HUES64 (cell line): ENCODE results near the gene KBTBD6.

Source experiments
- H3K27ac ChIP-seq: 2 replicates; pipeline ENCODE4 v1.7.0; 2013; ENCODE audit warnings: low read depth, low read length, inconsistent platforms
- H3K27me3 ChIP-seq: 2 replicates; pipeline ENCODE4 v1.6.1; 2013; ENCODE audit warnings: mild to moderate bottlenecking, low read length; ENCODE audit not compliant: insufficient read depth
- H3K36me3 ChIP-seq: 2 replicates; pipeline ENCODE4 v1.6.1; 2013; ENCODE audit warnings: mild to moderate bottlenecking, low read length; ENCODE audit not compliant: insufficient read depth
- H3K4me1 ChIP-seq: 2 replicates; pipeline ENCODE4 v1.6.1; 2013; ENCODE audit warnings: mild to moderate bottlenecking, low read length, moderate library complexity; ENCODE audit not compliant: insufficient read depth
- H3K4me3 ChIP-seq: 2 replicates; pipeline ENCODE4 v1.5.1; 2013; ENCODE audit warnings: mild to moderate bottlenecking, low read length, moderate library complexity
- H3K9ac ChIP-seq: 2 replicates; pipeline ENCODE4 v1.6.1; 2013; ENCODE audit warnings: mild to moderate bottlenecking, low read depth, low read length
- H3K9me3 ChIP-seq: 2 replicates; pipeline ENCODE4 v1.6.1; 2013; ENCODE audit warnings: low read depth, low read length; ENCODE audit not compliant: insufficient read depth
- WGBS: fragments of 150-250, 120-280 bp; methylation state at CpG from one replicate; pipeline ENCODE4 v1.1.7; 2013; ENCODE audit warnings: missing lambda C conversion rate; 5-methylcytosine and 5-hydroxymethylcytosine counted together

The KBTBD6 gene

DNA sequence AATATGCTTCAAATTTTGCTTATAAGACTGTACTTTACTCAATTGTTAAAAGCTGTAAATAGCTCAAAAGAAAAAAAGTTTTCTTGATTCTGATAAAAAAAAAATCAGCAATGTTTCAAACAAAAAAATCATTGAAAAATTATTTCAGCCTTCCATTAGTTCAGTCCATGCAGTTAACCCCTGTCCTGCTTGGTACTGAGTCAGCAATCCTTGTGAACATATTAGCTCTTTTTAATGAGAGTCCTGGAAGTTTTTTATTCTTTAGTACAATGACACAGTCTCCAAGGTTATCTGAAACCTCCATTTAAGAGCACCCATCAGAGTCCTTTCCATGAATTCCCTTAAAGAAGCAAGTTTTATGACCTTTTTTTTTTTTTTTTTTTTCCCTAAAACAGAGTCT is 21.4 kb upstream of the KBTBD6 start:
- Histone ChIP-seq H3K9ac (no peak overlapping the region), H3K27ac (no peak overlapping the region), H3K4me1 (peaks cover 31% of the 10 kb centered on the region), H3K27me3 (no peaks in the 10 kb centered on the region), H3K4me3 (no peak overlapping the region), H3K36me3 (peaks cover 6% of the 10 kb centered on the region), H3K9me3 (peaks cover 23% of the 10 kb centered on the region)

DNA sequence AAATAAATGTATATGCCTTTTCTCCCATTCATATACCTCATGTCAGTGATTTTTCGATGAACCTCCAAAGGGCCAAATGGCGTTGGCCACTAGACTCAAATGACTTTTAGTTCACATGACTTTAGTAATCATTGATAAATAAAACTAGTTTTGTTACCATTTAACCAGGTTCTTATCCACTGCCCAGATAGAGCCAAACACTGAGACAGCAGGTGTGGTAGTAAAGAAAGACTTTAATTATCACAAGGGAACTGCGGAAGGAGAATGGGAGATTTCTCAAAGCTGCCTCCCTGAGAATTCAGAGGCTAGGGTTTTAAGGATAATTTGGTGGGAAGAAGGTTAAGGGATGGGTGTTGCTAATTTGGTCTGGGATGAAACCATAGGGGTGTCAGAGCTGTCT is 19.4 kb upstream of the KBTBD6 start:
- peaks cover 42% of the 10 kb centered on the region for H3K9me3 ChIP-seq
- WGBS: 95% methylated on average over 3 of the region's 3 CpGs
- H3K36me3 ChIP-seq: peaks cover 17% of the 10 kb centered on the region
- H3K4me1 ChIP-seq: peaks cover 15% of the 10 kb centered on the region
- H3K4me3 ChIP-seq: no peak overlapping the region
- H3K27me3 ChIP-seq: no peaks in the 10 kb centered on the region
- no peak overlapping the region for H3K9ac ChIP-seq
- H3K27ac ChIP-seq: no peak overlapping the region

DNA sequence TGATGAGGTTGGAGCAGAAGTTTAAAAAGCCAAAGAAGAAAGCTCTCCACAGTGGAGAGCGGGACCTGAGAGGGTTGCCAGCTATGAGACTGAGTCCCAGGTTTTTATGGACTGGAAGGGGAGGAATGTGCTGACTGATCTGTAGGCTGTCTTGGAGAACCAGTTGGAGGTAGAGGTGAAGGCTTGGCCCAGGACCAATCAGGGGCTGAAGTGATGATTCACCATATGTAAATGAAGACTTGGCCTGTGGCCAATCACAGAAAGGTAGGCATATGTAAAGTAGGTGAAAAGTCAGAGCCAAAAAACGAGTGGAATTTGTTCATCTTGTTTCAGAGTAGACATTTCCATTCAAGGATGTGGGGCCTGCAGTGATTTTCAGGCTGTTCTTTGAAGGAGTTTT is 17.5 kb upstream of the KBTBD6 start:
- 82% methylated on average over 2 of the region's 2 CpGs for WGBS
- H3K27me3 ChIP-seq: no peaks in the 10 kb centered on the region
- no peak overlapping the region for H3K4me3 ChIP-seq
- H3K9me3 ChIP-seq: peaks cover 55% of the 10 kb centered on the region
- peaks cover 3% of the 10 kb centered on the region; the same call in 1 of the 2 replicates for H3K4me1 ChIP-seq
- H3K9ac ChIP-seq: no peak overlapping the region
- no peak overlapping the region for H3K27ac ChIP-seq
- H3K36me3 ChIP-seq: peaks cover 17% of the 10 kb centered on the region

DNA sequence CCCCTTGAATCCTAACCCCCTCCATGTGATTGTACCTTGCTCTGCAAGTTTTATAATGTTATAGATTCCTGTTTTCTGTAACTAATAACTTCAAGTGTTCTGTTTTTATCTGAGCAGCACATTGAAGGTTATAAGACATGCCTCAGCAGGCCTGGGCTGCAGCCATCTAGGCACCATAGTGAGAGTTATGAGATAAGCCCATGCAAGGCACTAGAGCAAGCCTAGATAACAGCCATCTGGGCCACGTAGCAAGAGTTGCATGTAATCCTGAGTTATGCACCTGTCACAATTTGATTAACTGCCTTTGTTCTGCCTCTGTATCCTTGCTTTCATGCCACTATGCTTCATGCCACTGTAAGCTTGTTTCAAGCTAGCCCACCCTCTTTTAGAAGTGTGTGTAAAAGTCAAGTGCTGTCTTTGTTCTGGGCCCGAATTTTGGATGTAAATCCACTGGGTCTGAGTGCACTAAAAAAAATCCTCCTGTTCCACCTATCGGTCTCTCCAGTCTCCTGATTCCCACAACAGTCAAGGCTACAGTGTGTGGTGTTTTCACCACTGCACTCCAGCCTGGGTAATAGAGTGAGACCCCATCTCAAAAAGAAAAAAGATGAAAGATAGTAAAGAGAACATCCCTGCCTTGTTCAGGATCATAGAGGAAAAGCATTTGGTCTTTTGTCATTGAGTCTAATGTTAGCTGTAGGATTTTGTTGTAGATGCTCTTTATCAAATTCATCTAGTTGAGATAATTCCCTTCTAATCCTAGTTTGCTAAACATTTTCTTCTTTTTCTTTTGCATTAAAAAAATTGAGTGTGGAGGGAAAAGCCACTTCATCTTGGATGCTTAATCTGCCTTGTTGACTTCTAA is 16.0 kb upstream of the KBTBD6 start:
- Histone ChIP-seq H3K36me3 (peaks cover 17% of the 10 kb centered on the region), H3K9ac (no peak overlapping the region), H3K27ac (no peak overlapping the region), H3K4me1 (peaks cover 2% of the 10 kb centered on the region; the same call in 1 of the 2 replicates), H3K27me3 (no peaks in the 10 kb centered on the region), H3K9me3 (peaks cover 55% of the 10 kb centered on the region), H3K4me3 (no peak overlapping the region)
- 89% methylated on average over 3 of the region's 3 CpGs for WGBS

DNA sequence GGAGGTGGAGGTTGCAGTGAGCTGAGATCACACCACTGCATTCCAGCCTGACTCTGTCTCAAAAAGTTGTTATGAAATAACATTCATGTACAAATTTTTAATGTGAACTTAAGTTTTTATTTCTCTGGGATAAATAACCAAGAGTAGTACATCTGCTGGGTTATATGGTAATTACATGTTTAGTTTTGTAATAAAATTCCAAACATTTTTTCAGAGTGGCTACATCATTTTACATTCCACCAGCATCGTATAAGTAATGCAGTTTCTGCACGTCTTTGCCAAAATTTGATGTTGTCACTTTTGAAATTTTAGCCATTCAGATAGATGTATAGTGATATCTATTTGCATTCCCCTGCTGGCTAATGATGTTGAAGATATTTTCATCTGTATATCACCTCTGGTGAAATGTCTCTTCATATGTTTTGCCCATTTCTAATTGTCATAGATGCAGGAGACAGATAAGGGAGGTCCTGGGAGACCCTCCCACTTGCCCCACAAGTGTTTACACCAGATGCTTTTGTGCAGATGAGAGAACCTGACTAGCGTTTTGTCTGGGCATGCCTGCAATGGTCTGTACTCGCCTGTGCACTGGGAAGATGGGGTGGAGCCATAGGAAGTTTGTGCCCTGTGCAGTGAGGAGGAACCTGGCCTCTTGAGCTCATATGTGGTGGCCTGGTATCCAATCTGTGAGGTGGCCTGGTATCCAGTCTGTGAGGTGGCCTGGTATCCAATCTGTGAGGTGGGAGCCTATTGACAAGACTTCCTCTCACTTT is 12.7 kb upstream of the KBTBD6 start:
- H3K27ac ChIP-seq: no peak overlapping the region
- no peaks in the 10 kb centered on the region for H3K4me1 ChIP-seq
- H3K4me3 ChIP-seq: no peak overlapping the region
- H3K9ac ChIP-seq: no peak overlapping the region
- WGBS: 95% methylated on average over 4 of the region's 4 CpGs
- H3K9me3 ChIP-seq: peaks cover 45% of the 10 kb centered on the region
- no peaks in the 10 kb centered on the region for H3K27me3 ChIP-seq
- peaks cover 17% of the 10 kb centered on the region for H3K36me3 ChIP-seq

DNA sequence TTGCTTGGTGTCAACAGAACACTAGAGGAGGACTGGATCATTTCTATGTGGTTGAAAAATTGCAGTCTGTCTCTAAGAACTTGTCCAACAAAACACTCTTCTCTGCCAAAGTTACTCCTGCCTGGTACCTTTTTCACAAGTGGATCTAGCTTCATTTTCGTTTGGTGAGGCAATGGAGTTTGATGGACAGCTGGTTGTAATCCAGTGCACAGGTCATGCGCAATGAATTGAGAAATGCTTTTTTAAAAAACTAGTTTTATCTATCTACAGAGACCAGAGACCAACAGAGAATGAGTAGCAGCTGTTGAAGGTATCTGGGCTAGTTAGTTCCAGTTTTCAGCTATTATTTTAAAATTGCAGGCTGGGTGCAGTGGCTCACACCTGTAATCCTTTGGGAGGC is 12.0 kb upstream of the KBTBD6 start:
- Histone ChIP-seq H3K9me3 (peaks cover 37% of the 10 kb centered on the region), H3K27me3 (no peaks in the 10 kb centered on the region), H3K36me3 (peaks cover 13% of the 10 kb centered on the region), H3K27ac (no peak overlapping the region), H3K4me1 (no peaks in the 10 kb centered on the region), H3K9ac (no peak overlapping the region), H3K4me3 (no peak overlapping the region)
- 88% methylated on average over 1 of the region's 2 CpGs for WGBS

DNA sequence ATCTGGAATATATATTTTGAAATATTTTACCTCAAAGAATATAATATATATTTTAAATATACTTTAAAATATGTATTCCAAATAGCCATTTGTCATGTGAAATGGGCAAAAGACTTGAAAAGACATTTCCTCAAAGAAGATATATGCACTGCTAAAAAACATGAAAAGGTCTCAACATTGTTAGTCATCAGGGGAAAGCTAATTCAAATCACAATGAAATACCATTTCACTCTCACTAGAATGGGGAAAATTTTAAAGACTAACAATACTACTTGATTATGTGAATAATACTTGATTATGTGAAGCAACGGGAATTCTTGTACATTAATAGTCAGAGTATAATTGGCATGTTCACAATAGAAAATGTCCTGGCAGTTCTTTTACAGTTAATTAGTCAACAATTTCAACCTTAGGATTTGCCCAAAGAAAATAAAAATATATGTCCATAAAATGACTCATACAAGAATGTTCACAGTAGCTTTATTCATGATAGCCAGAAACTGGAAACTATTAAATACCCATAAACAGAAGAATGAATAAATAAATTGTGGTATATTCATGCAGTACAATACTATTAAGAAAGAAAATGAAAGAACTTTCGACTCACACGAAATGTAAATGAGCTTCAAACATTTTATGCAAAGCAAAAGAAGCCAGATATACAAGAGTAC is 6.8 kb upstream of the KBTBD6 start:
- no CpG with 5 or more reads among the region's 3 CpGs for WGBS
- Histone ChIP-seq H3K9me3 (no peaks in the 10 kb centered on the region), H3K36me3 (no peaks in the 10 kb centered on the region), H3K27ac (no peak overlapping the region), H3K9ac (no peak overlapping the region), H3K4me1 (no peaks in the 10 kb centered on the region), H3K27me3 (no peaks in the 10 kb centered on the region), H3K4me3 (no peak overlapping the region)

DNA sequence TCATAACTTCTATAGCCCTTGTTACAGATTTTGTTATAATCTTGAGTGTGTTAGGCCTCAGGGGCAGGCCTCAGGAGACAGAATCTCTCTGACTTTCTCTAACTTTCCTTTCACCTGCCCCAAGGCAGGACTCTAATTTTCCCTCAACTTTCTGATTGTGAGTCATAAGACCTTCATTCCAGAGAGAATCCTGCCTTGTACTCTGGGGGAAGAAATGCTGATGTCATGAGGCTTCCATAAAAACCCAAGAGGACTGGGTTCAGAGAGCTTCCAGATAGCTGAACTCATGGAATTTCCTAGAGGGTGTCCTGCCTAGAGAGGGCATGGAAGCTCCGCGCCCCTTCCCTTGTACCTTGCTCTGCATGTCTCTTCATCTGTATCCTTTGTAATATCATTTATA is 5.3 kb upstream of the KBTBD6 start:
- no peaks in the 10 kb centered on the region for H3K36me3 ChIP-seq
- H3K4me3 ChIP-seq: no peak overlapping the region
- H3K27me3 ChIP-seq: no peaks in the 10 kb centered on the region
- H3K9me3 ChIP-seq: no peaks in the 10 kb centered on the region
- WGBS: 87% methylated on average over 2 of the region's 2 CpGs
- no peak overlapping the region for H3K9ac ChIP-seq
- no peak overlapping the region for H3K27ac ChIP-seq
- no peaks in the 10 kb centered on the region for H3K4me1 ChIP-seq

DNA sequence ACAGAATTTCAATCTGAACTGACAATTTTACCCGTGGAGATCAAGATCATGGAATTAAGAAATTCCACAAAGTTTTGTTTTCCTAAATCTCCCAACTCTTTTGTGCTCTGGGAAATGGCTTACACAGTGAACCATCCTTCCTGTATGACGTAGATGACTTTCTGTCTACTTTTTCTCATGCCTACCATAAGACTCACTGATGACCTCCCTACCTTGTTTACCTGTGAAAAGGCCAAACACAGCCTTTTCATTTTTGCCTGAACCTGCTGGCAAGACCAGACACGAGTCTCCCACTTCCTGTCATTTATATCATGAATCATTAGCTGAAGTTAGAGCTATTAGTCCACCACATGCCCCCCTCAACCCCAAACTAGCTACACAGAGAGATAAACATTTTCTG is 4.6 kb upstream of the KBTBD6 start:
- Histone ChIP-seq H3K36me3 (no peaks in the 10 kb centered on the region), H3K4me3 (no peak overlapping the region), H3K27me3 (no peaks in the 10 kb centered on the region), H3K4me1 (no peaks in the 10 kb centered on the region), H3K9ac (no peak overlapping the region), H3K27ac (no peak overlapping the region), H3K9me3 (no peaks in the 10 kb centered on the region)
- WGBS: 89% methylated on average over 3 of the region's 3 CpGs

DNA sequence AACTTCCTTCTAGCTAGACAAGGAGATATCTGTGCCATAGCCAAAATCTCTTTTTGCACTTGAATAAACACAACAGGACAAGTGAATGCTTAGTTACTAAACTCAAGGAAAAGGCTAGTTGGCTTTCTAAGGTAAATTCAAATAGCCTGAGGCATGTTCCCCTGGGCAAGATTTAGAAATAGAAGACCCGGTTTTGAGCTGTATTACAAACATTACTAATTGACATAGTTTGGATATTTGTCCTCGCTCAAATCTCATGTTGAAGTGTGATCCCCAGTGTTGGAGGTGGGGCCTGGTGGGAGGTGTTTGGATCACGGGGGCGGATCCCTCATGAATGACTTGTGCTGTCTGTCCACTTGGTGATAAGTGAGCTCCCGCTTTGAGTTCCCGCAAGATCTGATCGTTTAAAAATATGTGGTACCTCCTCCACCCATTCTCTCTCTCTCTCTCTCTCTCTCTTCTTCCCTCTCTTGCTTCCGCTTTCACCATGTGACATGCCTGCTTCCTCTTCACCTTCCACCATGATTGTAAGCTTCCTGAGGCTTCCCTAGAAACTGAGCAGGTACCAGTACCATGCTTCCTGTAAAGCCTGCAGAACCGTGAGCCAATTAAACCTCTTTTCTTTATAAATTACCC is 3.9 kb upstream of the KBTBD6 start:
- Histone ChIP-seq H3K36me3 (no peaks in the 10 kb centered on the region), H3K27ac (no peak overlapping the region), H3K9me3 (no peaks in the 10 kb centered on the region), H3K4me1 (no peaks in the 10 kb centered on the region), H3K4me3 (no peak overlapping the region), H3K27me3 (no peaks in the 10 kb centered on the region), H3K9ac (no peak overlapping the region)
- 88% methylated on average over 9 of the region's 9 CpGs for WGBS

DNA sequence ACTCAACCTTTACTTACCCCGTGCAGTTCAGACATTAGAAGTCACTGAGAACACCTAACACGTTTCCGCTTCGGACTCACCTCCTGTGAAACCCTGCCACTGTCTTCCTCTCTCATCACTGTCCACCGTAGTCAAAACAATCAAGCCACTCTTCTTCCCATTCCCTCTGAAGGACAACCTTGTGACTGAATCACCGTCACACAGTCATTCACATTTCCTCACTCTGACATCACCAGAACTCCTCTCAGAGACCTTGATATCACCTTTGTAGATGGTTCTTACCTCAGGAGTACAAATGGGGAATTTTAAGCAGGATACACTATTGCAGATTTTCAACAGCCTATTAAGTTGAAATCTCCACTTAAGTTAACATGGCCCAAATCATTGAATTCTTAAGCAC is 1.3 kb upstream of the KBTBD6 start:
- WGBS: 95% methylated on average over 6 of the region's 6 CpGs
- Histone ChIP-seq H3K36me3 (peaks cover 11% of the 10 kb centered on the region; the same call in 1 of the 2 replicates), H3K27me3 (no peaks in the 10 kb centered on the region), H3K9me3 (no peaks in the 10 kb centered on the region), H3K27ac (no peak overlapping the region), H3K9ac (no peak overlapping the region), H3K4me1 (peaks cover 14% of the 10 kb centered on the region; the same call in 1 of the 2 replicates), H3K4me3 (peak overlapping the region; percentile 74)
